Sigmoid colon (tissue), 7 donors: ENCODE measurements around the gene HIGD1B. TPM values are rescaled to one million over a fixed set of nuclear protein-coding genes. Genes with fewer than 3 reads are reported as not detected.
A peak's percentile ranks its signal among the peaks of the same experiment; 100 is the strongest.

ENCODE experiments used
- DNase-seq: peaks from one replicate; pipeline ENCODE4 v3.0.0-alpha.2; 2019
- H3K27ac ChIP-seq, 4 donors: fragments of 200-600 bp; sonication (generic); one replicate each; pipeline ENCODE4 v1.5.1; 2016 to 2019; ENCODE audit warnings: mild to moderate bottlenecking in 1 of 4
- H3K27me3 ChIP-seq, 3 donors: fragments of 200-600 bp; sonication (generic); one replicate each; pipeline ENCODE4 v1.5.1; 2019; ENCODE audit warnings: mild to moderate bottlenecking in 1 of 3
- H3K36me3 ChIP-seq, 4 donors: fragments of 200-600 bp; sonication (generic); one replicate each; pipeline ENCODE4 v1.5.1; 2016 to 2019
- H3K4me1 ChIP-seq, 4 donors: fragments of 200-600 bp; sonication (generic); one replicate each; pipeline ENCODE4 v1.5.1; 2017 to 2019
- H3K4me3 ChIP-seq, 4 donors: fragments of 200-600 bp; sonication (generic); one replicate each; pipeline ENCODE4 v1.5.1; 2017 to 2019; ENCODE audit warnings: mild to moderate bottlenecking in 2 of 4, moderate library complexity in 1 of 4
- H3K9me3 ChIP-seq, 4 donors: fragments of 200-600 bp in 3 of 4; sonication (generic) in 3 of 4; one replicate each; pipeline versions ENCODE4 v1.5.1 to v1.6.1; 2013 to 2019
- EP300 ChIP-seq, 4 donors: sonication (generic); formaldehyde crosslinking; IDR thresholded peaks; one replicate each; pipeline ENCODE4 v1.6.1; 2017; ENCODE audit warnings: antibody characterized with exemption in 4 of 4
- POLR2A ChIP-seq, 2 donors: fragments of 450-650 bp; IDR thresholded peaks; one replicate each; pipeline ENCODE4 v1.6.1; 2016; ENCODE audit warnings: antibody characterized with exemption in 2 of 2, mild to moderate bottlenecking in 2 of 2, moderate library complexity in 2 of 2
- POLR2AphosphoS5 ChIP-seq, 4 donors: sonication (generic); formaldehyde crosslinking; IDR thresholded peaks; one replicate each; pipeline ENCODE4 v1.6.1; 2017; ENCODE audit warnings: antibody characterized with exemption in 4 of 4
- WGBS, 2 donors: extraction: QIAGEN DNeasy Blood & Tissue Kit; methylation state at CpG; one replicate each; pipeline ENCODE4 v1.1.7; 2013; 5-methylcytosine and 5-hydroxymethylcytosine counted together
- intact Hi-C: fragments of 100-400 bp; cut with DNase I; formaldehyde crosslinking; loops from one replicate; pipeline ENCODE4 v1.15.1; 2023
- polyA plus RNA-seq, 3 donors: library from polyadenylated mRNA; stranded (reverse); fragments of 200-250 nt; gene quantifications; one replicate each; pipeline ENCODE4 v1.2.3, GENCODE V29; 2013
- total RNA-seq, 4 donors: library from RNA; depleted of rRNA; stranded (reverse); fragments of >200 nt; gene quantifications; one replicate each; pipeline ENCODE4 v1.1.0, GENCODE V29; 2016
- TF ChIP-seq, protein P1 (sequence below), 4 experiments: fragments of 450-650 bp in 3 of 4; fragments of 200-600 bp in 1 of 4; IDR thresholded peaks; one replicate each; pipeline ENCODE4 v1.5.1; 2016 to 2019; ENCODE audit warnings: antibody characterized with exemption in 4 of 4, mild to moderate bottlenecking in 3 of 4, moderate library complexity in 2 of 4
- donor health status: healthy with polysubstance abuse.
- donor health status: Bipolar disorder and iron deficiency.
- donor health status: healthy.

The HIGD1B gene
- total and polyA plus RNA-seq, 7 donors = 1.1 to 2.5 (median 1.8) TPM; not detected in 4

GRCh38 chr17:44871556-44871955 is 23.9 kb downstream of the HIGD1B start:
- Histone ChIP-seq H3K9me3 (no peaks in the 10 kb centered on the region), H3K4me3 (no peak overlapping the region), H3K27ac (peak overlapping the region in 3 of 4 donors; percentile 77 to 91 (median 83)), H3K27me3 (no peaks in the 10 kb centered on the region), H3K36me3 (peaks cover 6 to 58% (median 20%) of the 10 kb centered on the region in 4 donors), H3K4me1 (peaks cover 0 to 59% (median 50%) of the 10 kb centered on the region in 4 donors)
- no peak for DNase-seq
- TF ChIP-seq POLR2AphosphoS5 (IDR thresholded peaks at IDR 0.05) = no peak
- TF ChIP-seq, protein P1, sequence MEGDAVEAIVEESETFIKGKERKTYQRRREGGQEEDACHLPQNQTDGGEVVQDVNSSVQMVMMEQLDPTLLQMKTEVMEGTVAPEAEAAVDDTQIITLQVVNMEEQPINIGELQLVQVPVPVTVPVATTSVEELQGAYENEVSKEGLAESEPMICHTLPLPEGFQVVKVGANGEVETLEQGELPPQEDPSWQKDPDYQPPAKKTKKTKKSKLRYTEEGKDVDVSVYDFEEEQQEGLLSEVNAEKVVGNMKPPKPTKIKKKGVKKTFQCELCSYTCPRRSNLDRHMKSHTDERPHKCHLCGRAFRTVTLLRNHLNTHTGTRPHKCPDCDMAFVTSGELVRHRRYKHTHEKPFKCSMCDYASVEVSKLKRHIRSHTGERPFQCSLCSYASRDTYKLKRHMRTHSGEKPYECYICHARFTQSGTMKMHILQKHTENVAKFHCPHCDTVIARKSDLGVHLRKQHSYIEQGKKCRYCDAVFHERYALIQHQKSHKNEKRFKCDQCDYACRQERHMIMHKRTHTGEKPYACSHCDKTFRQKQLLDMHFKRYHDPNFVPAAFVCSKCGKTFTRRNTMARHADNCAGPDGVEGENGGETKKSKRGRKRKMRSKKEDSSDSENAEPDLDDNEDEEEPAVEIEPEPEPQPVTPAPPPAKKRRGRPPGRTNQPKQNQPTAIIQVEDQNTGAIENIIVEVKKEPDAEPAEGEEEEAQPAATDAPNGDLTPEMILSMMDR (IDR thresholded peaks at IDR 0.05) = no peak
- no peak for TF ChIP-seq POLR2A (IDR thresholded peaks at IDR 0.05)
- TF ChIP-seq EP300 (IDR thresholded peaks at IDR 0.05) = no peak
- intact Hi-C loops = no loop called here
- WGBS, 2 donors = 95 to 96% methylated on average over 12 of the region's 12 CpGs

DNA sequence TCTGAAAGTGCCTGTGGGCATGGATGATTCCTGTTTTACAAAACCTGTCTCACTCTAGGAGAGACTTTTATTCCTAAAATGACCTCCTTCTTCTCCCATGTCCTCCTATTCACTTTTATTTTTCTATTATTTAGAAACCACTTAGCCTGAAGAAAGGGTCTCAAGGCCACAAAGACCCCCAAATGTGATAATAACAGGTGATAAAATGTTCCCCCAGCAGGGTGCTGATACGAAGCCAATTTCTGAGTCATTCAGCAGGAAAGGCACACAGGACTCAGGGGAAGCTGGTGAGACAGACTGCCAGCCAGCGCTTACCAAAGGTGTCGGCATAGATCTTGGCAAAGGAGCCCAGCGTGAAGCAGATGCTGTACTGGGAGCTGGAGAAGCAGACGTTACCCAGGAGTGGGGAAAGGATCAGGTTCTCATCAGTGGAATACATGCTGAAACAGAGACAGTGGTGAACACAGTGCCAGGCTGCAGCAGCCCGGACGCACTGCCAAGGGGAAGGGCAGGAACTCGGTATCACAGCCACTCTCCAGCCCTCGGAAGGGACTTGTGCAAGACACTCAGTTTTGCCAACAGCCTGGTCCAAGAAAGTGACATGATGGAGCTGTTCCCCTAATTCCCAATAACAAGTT is 24.6 kb downstream of the HIGD1B start:
- intact Hi-C loops = loop anchor here (2.0 kb wide), 1 partner anchor 67 kb away; no protein-coding TSS in a partner anchor
- no peaks in the 10 kb centered on the region for H3K9me3 ChIP-seq
- peak overlapping the region in 3 of 4 donors; percentile 77 to 91 (median 83) for H3K27ac ChIP-seq
- WGBS, 2 donors = 82 to 85% methylated on average over 9 of the region's 9 CpGs
- TF ChIP-seq POLR2AphosphoS5 (IDR thresholded peaks at IDR 0.05) = peak; percentile 47 to 88 (median 72)
- no peak for TF ChIP-seq POLR2A (IDR thresholded peaks at IDR 0.05)
- TF ChIP-seq, protein P1 (IDR thresholded peaks at IDR 0.05) = no peak
- peak in 1 of 4 donors; percentile 4 for TF ChIP-seq EP300 (IDR thresholded peaks at IDR 0.05)
- DNase-seq = peak; percentile 94
- H3K36me3 ChIP-seq = peaks cover 6 to 58% (median 20%) of the 10 kb centered on the region in 4 donors
- H3K27me3 ChIP-seq = no peaks in the 10 kb centered on the region
- peaks cover 0 to 52% (median 48%) of the 10 kb centered on the region in 4 donors for H3K4me1 ChIP-seq
- H3K4me3 ChIP-seq = no peak overlapping the region

DNA sequence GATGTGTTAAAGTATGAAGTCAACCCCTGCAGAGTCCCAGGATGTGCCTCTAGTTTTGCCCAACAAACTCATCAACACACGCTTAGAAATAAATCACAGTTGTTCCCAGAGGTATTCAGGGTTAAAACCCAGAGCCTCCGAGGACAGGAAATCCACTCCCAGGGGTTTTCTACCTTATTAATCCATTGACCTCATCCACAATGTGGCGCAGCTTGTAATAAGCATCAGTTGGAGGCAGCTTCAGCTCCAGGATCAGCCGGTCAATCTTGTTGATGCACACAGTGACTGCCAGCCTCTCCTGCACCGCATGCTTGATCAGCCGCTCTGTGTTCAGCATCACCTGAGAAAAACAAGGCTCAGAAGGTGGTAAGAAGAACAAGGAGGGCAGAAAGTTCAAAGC is 28.1 kb downstream of the HIGD1B start:
- no peaks in the 10 kb centered on the region for H3K27me3 ChIP-seq
- intact Hi-C loops = no loop called here
- TF ChIP-seq POLR2A (IDR thresholded peaks at IDR 0.05) (no peak), EP300 (IDR thresholded peaks at IDR 0.05) (no peak), POLR2AphosphoS5 (IDR thresholded peaks at IDR 0.05) (no peak)
- TF ChIP-seq, protein P1 (IDR thresholded peaks at IDR 0.05) = no peak
- no peak for DNase-seq
- H3K36me3 ChIP-seq = peaks cover 12 to 72% (median 32%) of the 10 kb centered on the region in 4 donors
- peak overlapping the region in 1 of 4 donors; percentile 4 for H3K27ac ChIP-seq
- H3K4me3 ChIP-seq = no peak overlapping the region
- WGBS, 2 donors = 95 to 96% methylated on average over 6 of the region's 6 CpGs
- H3K4me1 ChIP-seq = peaks cover 0 to 34% (median 30%) of the 10 kb centered on the region in 4 donors
- no peaks in the 10 kb centered on the region for H3K9me3 ChIP-seq

DNA sequence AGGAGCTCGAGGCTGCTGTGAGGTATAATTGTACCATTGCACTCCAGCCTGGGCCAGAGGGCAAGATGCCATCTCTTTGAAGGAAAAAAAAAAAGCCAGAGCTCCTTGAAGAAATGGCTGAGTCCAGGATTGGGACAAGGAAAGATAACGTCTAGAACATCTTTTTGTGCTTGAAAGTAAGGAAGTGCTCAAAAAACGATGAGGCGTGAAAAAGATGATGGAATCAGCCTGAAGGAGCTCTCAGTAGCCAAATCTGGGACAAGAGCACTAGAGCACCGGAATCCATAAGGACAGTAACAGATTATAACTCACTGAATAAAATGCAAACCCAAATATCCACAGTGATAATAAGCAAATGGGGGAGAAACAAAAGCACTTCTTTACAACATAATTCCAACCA is 29.4 kb downstream of the HIGD1B start:
- no peak overlapping the region for H3K4me3 ChIP-seq
- intact Hi-C loops = no loop called here
- H3K36me3 ChIP-seq = peaks cover 16 to 78% (median 34%) of the 10 kb centered on the region in 4 donors
- H3K4me1 ChIP-seq = peaks cover 0 to 21% (median 17%) of the 10 kb centered on the region in 4 donors
- TF ChIP-seq POLR2A (IDR thresholded peaks at IDR 0.05) = no peak
- no peak for TF ChIP-seq EP300 (IDR thresholded peaks at IDR 0.05)
- no peak for TF ChIP-seq POLR2AphosphoS5 (IDR thresholded peaks at IDR 0.05)
- TF ChIP-seq, protein P1 (IDR thresholded peaks at IDR 0.05) = no peak
- no peaks in the 10 kb centered on the region for H3K9me3 ChIP-seq
- H3K27me3 ChIP-seq = no peaks in the 10 kb centered on the region
- DNase-seq = no peak
- WGBS, 2 donors = 90 to 91% methylated on average over 5 of the region's 5 CpGs
- peak overlapping the region in 2 of 4 donors; percentile 15 to 54 for H3K27ac ChIP-seq
